Muscle layer of colon (tissue), 2 donors: ENCODE results near the gene MAPK12.

ENCODE experiments used
- H3K27ac ChIP-seq: one replicate; pipeline ENCODE4 v1.7.0; 2013; ENCODE audit warnings: low read depth, mild to moderate bottlenecking, low read length, moderate library complexity
- H3K27me3 ChIP-seq, 2 donors: one replicate each; pipeline ENCODE4 v1.7.0; 2013; ENCODE audit warnings: low read length in 2 of 2, mild to moderate bottlenecking in 2 of 2; ENCODE audit not compliant: insufficient read depth in 2 of 2, control insufficient read depth in 1 of 2
- H3K36me3 ChIP-seq: one replicate; pipeline ENCODE4 v1.7.0; 2013; ENCODE audit warnings: mild to moderate bottlenecking, low read length; ENCODE audit not compliant: insufficient read depth
- H3K4me1 ChIP-seq: one replicate; pipeline ENCODE4 v1.7.0; 2013; ENCODE audit warnings: mild to moderate bottlenecking, low read length; ENCODE audit not compliant: insufficient read depth
- H3K4me3 ChIP-seq, 2 donors: one replicate each; pipeline ENCODE4 v1.7.0; 2013; ENCODE audit warnings: low read length in 2 of 2, low read depth in 1 of 2, mild to moderate bottlenecking in 1 of 2, moderate library complexity in 1 of 2
- H3K9ac ChIP-seq: one replicate; pipeline ENCODE4 v1.7.0; 2013; ENCODE audit warnings: low read length
- H3K9me3 ChIP-seq: one replicate; pipeline ENCODE4 v1.7.0; 2013; ENCODE audit warnings: mild to moderate bottlenecking, low read length
- donor health status: abdominal sarcoma.
- donor health status: Adenocarcinoma of cecum.

MAPK12 gene

GRCh38 chr22:50286701-50287318 lies 25.3 kb upstream of the MAPK12 start:
- no peak overlapping the region for H3K27ac ChIP-seq
- H3K9ac ChIP-seq: no peak overlapping the region
- H3K36me3 ChIP-seq: peaks cover 56% of the 10 kb centered on the region
- no peaks in the 10 kb centered on the region for H3K27me3 ChIP-seq
- H3K4me1 ChIP-seq: no peaks in the 10 kb centered on the region
- no peak overlapping the region for H3K4me3 ChIP-seq
- no peaks in the 10 kb centered on the region for H3K9me3 ChIP-seq

GRCh38 chr22:50286275-50286674 lies 24.8 kb upstream of the MAPK12 start:
- H3K27me3 ChIP-seq: no peaks in the 10 kb centered on the region

GRCh38 chr22:50285568-50286229 lies 24.2 kb upstream of the MAPK12 start:
- Histone ChIP-seq H3K27ac (no peak overlapping the region), H3K4me1 (no peaks in the 10 kb centered on the region), H3K4me3 (no peak overlapping the region), H3K9me3 (no peaks in the 10 kb centered on the region), H3K36me3 (peaks cover 60% of the 10 kb centered on the region), H3K9ac (no peak overlapping the region), H3K27me3 (no peaks in the 10 kb centered on the region)

More at GRCh38 chr22:50286275-50286674, 24.8 kb upstream of the MAPK12 start:
- Histone ChIP-seq H3K36me3 (peaks cover 56% of the 10 kb centered on the region), H3K27ac (no peak overlapping the region), H3K9me3 (no peaks in the 10 kb centered on the region), H3K4me1 (no peaks in the 10 kb centered on the region), H3K4me3 (no peak overlapping the region), H3K9ac (no peak overlapping the region)

GRCh38 chr22:50284479-50284878 lies 23.0 kb upstream of the MAPK12 start:
- no peak overlapping the region for H3K9ac ChIP-seq
- H3K4me3 ChIP-seq: no peak overlapping the region
- H3K9me3 ChIP-seq: no peaks in the 10 kb centered on the region
- H3K36me3 ChIP-seq: peaks cover 61% of the 10 kb centered on the region
- H3K4me1 ChIP-seq: no peaks in the 10 kb centered on the region
- no peak overlapping the region for H3K27ac ChIP-seq
- H3K27me3 ChIP-seq: no peaks in the 10 kb centered on the region

GRCh38 chr22:50283821-50284220 lies 22.3 kb upstream of the MAPK12 start:
- Histone ChIP-seq H3K36me3 (peaks cover 61% of the 10 kb centered on the region), H3K27ac (no peak overlapping the region), H3K27me3 (no peaks in the 10 kb centered on the region), H3K4me3 (no peak overlapping the region), H3K9me3 (no peaks in the 10 kb centered on the region), H3K4me1 (no peaks in the 10 kb centered on the region), H3K9ac (no peak overlapping the region)

GRCh38 chr22:50282361-50283155 lies 21.1 kb upstream of the MAPK12 start:
- Histone ChIP-seq H3K9ac (no peak overlapping the region), H3K27ac (peak overlapping the region; percentile 49), H3K9me3 (no peaks in the 10 kb centered on the region), H3K4me1 (no peaks in the 10 kb centered on the region), H3K36me3 (peaks cover 64% of the 10 kb centered on the region), H3K27me3 (no peaks in the 10 kb centered on the region), H3K4me3 (no peak overlapping the region)

GRCh38 chr22:50281957-50282356 lies 20.5 kb upstream of the MAPK12 start:
- Histone ChIP-seq H3K27ac (no peak overlapping the region), H3K4me1 (no peaks in the 10 kb centered on the region), H3K9ac (no peak overlapping the region), H3K4me3 (no peak overlapping the region), H3K27me3 (no peaks in the 10 kb centered on the region), H3K36me3 (peaks cover 61% of the 10 kb centered on the region), H3K9me3 (no peaks in the 10 kb centered on the region)

GRCh38 chr22:50281384-50281760 lies 19.9 kb upstream of the MAPK12 start:
- no peak overlapping the region for H3K9ac ChIP-seq
- H3K27ac ChIP-seq: no peak overlapping the region
- H3K4me3 ChIP-seq: no peak overlapping the region
- H3K4me1 ChIP-seq: no peaks in the 10 kb centered on the region
- no peaks in the 10 kb centered on the region for H3K27me3 ChIP-seq
- peaks cover 60% of the 10 kb centered on the region for H3K36me3 ChIP-seq
- H3K9me3 ChIP-seq: no peaks in the 10 kb centered on the region

GRCh38 chr22:50280708-50281383 lies 19.4 kb upstream of the MAPK12 start:
- Histone ChIP-seq H3K36me3 (peaks cover 58% of the 10 kb centered on the region), H3K9me3 (no peaks in the 10 kb centered on the region), H3K27ac (no peak overlapping the region), H3K27me3 (no peaks in the 10 kb centered on the region), H3K4me1 (no peaks in the 10 kb centered on the region), H3K9ac (no peak overlapping the region), H3K4me3 (no peak overlapping the region)

- H3K4me3 ChIP-seq: no peak overlapping the region
- peaks cover 59% of the 10 kb centered on the region for H3K36me3 ChIP-seq
- no peaks in the 10 kb centered on the region for H3K4me1 ChIP-seq
- no peak overlapping the region for H3K27ac ChIP-seq
- H3K9ac ChIP-seq: no peak overlapping the region
- no peaks in the 10 kb centered on the region for H3K27me3 ChIP-seq
- no peaks in the 10 kb centered on the region for H3K9me3 ChIP-seq
Measured at GRCh38 chr22:50280022-50280707, 18.7 kb upstream of the MAPK12 start.
